GM19035 (cell line): ENCODE measurements around the gene ICOS.

ENCODE experiments used
- ATAC-seq: cut with Tn5 transposase; IDR thresholded peaks from one replicate; pipeline ENCODE4 v1.9.1; 2021; ENCODE audit not compliant: unreplicated experiment

ICOS gene

GRCh38 chr2:204005940-204006721, 69.6 kb downstream of the ICOS start:
- no peak for ATAC-seq

- no peak for ATAC-seq
Observed at GRCh38 chr2:204008352-204008751, 71.8 kb downstream of the ICOS start.

GRCh38 chr2:204010628-204011560, 74.3 kb downstream of the ICOS start:
- no peak for ATAC-seq
